OCI-LY3 (cell line): ENCODE data around the gene PLEKHA7.

Experiments
- H2AFZ ChIP-seq: fragments of 200-600, 300-600 bp; shearing (Covaris generic); 2 replicates; pipeline ENCODE4 v1.6.0; 2014; ENCODE audit warnings: antibody characterized with exemption, low read depth, low read length
- H3K27ac ChIP-seq: fragments of 200-600, 300-600 bp; sonication (generic); 2 replicates; pipeline ENCODE4 v1.5.1; 2014; ENCODE audit warnings: mild to moderate bottlenecking, low read length, moderate library complexity, mixed read lengths
- H3K27me3 ChIP-seq: fragments of 200-600, 300-600 bp; sonication (generic); 2 replicates; pipeline ENCODE4 v1.6.1; 2014; ENCODE audit warnings: low read depth, low read length, mixed read lengths
- H3K36me3 ChIP-seq: fragments of 200-600, 300-600 bp; sonication (generic); replicated peaks from 2 replicates; pipeline ENCODE3; 2014; ENCODE audit warnings: low read depth, low read length, mixed read lengths
- H3K4me1 ChIP-seq: fragments of 300-600, 200-600 bp; sonication (generic); 2 replicates; pipeline ENCODE4 v1.6.1; 2014; ENCODE audit warnings: low read length, mixed read lengths
- H3K4me2 ChIP-seq: fragments of 200-600, 300-600 bp; sonication (generic); 2 replicates; pipeline ENCODE4 v1.6.1; 2014; ENCODE audit warnings: low read length, mixed read lengths
- H3K4me3 ChIP-seq: fragments of 300-600, 200-600 bp; sonication (generic); 2 replicates; pipeline ENCODE4 v1.5.1; 2014; ENCODE audit warnings: antibody characterized with exemption, mild to moderate bottlenecking, low read length, moderate library complexity
- H3K79me2 ChIP-seq: fragments of 300-600, 200-600 bp; shearing (Covaris generic); 2 replicates; pipeline ENCODE4 v1.6.1; 2014; ENCODE audit warnings: mild to moderate bottlenecking, low read length, mixed read lengths
- H3K9ac ChIP-seq: fragments of 300-600, 200-600 bp; shearing (Covaris generic); 2 replicates; pipeline ENCODE4 v1.6.0; 2014; ENCODE audit warnings: mild to moderate bottlenecking, low read length, moderate library complexity
- H3K9me3 ChIP-seq: fragments of 200-600, 300-600 bp; shearing (Covaris generic); 2 replicates; pipeline ENCODE4 v1.6.1; 2014; ENCODE audit warnings: low read length, mixed read lengths; ENCODE audit not compliant: insufficient read depth
- H4K20me1 ChIP-seq: fragments of 200-600, 300-600 bp; sonication (generic); 2 replicates; pipeline ENCODE4 v1.6.1; 2016; ENCODE audit warnings: low read length, mixed read lengths; ENCODE audit not compliant: insufficient read depth
- EZH2phosphoT487 ChIP-seq: fragments of 200-600 bp; shearing (Covaris generic); IDR thresholded peaks from 2 replicates; pipeline ENCODE4 v1.6.1; 2018; ENCODE audit warnings: antibody characterized with exemption, mixed run types, low read depth
- TF ChIP-seq, protein P1 (sequence below): fragments of 200-600, 300-600 bp; sonication (generic); IDR thresholded peaks from 2 replicates; pipeline ENCODE4 v1.5.1; 2014; ENCODE audit warnings: antibody characterized with exemption, low read length, low read depth

PLEKHA7 gene

DNA sequence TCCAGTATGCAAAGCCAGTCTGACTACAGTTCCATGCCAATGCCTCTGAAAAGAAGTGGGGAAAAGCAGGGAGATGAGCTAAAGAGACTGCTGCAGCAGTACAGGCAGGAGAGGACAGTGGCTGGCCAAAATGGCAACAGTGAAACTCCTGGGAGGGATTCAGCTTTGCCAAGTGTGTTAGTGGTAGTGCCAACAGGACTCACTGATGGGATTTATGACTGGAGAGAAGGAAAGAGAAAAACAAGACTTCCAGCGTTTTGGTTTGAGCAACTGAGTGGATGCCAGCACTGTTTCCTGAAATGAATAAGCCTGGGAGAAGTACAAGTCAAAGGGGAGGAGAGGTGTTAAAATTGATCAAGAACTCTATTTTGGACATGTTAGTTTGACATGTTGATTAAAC is 80.9 kb downstream of the PLEKHA7 start:
- Histone ChIP-seq H3K4me1 (no peaks in the 10 kb centered on the region), H3K27ac (no peak overlapping the region), H3K36me3 (no peaks in the 10 kb centered on the region), H3K27me3 (peaks cover 60% of the 10 kb centered on the region), H3K79me2 (no peaks in the 10 kb centered on the region), H2AFZ (no peak overlapping the region), H3K4me2 (no peak overlapping the region), H3K4me3 (no peak overlapping the region), H4K20me1 (no peaks in the 10 kb centered on the region), H3K9ac (no peak overlapping the region), H3K9me3 (no peaks in the 10 kb centered on the region)
- no peak for TF ChIP-seq EZH2phosphoT487
- TF ChIP-seq, protein P1, sequence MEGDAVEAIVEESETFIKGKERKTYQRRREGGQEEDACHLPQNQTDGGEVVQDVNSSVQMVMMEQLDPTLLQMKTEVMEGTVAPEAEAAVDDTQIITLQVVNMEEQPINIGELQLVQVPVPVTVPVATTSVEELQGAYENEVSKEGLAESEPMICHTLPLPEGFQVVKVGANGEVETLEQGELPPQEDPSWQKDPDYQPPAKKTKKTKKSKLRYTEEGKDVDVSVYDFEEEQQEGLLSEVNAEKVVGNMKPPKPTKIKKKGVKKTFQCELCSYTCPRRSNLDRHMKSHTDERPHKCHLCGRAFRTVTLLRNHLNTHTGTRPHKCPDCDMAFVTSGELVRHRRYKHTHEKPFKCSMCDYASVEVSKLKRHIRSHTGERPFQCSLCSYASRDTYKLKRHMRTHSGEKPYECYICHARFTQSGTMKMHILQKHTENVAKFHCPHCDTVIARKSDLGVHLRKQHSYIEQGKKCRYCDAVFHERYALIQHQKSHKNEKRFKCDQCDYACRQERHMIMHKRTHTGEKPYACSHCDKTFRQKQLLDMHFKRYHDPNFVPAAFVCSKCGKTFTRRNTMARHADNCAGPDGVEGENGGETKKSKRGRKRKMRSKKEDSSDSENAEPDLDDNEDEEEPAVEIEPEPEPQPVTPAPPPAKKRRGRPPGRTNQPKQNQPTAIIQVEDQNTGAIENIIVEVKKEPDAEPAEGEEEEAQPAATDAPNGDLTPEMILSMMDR: no peak

DNA sequence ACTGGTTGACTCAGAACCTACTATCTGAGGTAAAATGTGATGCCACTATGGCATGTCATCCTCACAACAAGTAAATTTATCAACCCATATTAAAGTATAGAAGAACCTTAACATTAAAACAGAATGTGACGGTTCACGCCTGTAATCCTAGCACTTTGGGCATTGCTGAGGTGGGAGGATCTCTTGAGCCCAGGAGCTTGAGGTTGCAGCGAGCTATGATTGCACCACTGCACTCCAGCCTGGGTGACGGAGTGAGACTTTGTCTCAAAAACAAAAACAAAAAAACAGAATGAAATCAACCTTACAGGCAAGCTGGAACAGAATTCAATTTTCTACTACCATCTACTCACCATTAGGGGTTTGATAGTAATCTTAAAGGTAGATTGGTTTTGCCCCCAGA is 86.2 kb downstream of the PLEKHA7 start:
- Histone ChIP-seq H3K36me3 (no peaks in the 10 kb centered on the region), H3K4me1 (peaks cover 17% of the 10 kb centered on the region), H2AFZ (no peak overlapping the region), H4K20me1 (peaks cover 20% of the 10 kb centered on the region), H3K9ac (no peak overlapping the region), H3K27me3 (peaks cover 66% of the 10 kb centered on the region), H3K4me3 (no peak overlapping the region), H3K79me2 (no peaks in the 10 kb centered on the region), H3K9me3 (no peaks in the 10 kb centered on the region), H3K4me2 (no peak overlapping the region), H3K27ac (no peak overlapping the region)
- no peak for TF ChIP-seq EZH2phosphoT487
- TF ChIP-seq, protein P1: no peak

DNA sequence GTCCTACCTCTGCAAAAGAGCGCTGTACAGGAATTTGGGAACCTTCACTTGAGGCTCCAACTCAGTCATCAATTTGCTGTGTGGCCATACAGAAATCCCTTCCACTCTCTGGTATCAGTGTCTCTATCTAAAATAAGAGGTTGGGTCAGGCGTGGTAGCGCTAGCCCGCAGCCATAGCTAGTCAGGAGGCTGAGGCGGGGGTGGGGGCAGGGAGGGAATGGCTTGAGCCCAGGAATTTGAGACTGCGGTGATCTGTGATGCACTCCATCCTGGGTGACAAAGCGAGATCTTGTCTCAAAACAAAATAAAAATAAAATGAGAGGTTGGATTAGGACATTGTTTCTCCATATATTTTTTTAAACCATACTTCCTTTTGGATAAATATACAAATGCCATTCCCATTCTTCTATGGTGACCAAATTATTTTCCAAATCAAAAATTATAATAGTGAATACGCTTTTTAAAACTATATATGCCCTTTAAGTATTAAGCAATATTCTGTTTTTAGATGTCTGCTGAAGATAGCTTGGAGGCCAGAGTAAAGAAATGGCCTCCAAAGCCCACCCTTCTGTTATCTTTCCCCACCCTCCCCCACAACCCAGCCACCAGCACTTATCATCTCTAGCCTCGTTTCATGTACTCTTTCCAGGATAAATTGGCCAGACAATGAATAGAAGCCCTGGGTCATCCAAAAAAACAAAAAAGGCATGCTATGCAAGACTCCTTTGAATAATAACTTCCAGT is 87.2 kb downstream of the PLEKHA7 start:
- Histone ChIP-seq H3K27ac (no peak overlapping the region), H3K4me1 (peaks cover 17% of the 10 kb centered on the region), H3K4me2 (no peak overlapping the region), H2AFZ (no peak overlapping the region), H3K36me3 (no peaks in the 10 kb centered on the region), H4K20me1 (peaks cover 29% of the 10 kb centered on the region), H3K9me3 (no peaks in the 10 kb centered on the region), H3K79me2 (no peaks in the 10 kb centered on the region), H3K9ac (no peak overlapping the region), H3K4me3 (no peak overlapping the region), H3K27me3 (peaks cover 67% of the 10 kb centered on the region)
- TF ChIP-seq, protein P1: no peak
- no peak for TF ChIP-seq EZH2phosphoT487

DNA sequence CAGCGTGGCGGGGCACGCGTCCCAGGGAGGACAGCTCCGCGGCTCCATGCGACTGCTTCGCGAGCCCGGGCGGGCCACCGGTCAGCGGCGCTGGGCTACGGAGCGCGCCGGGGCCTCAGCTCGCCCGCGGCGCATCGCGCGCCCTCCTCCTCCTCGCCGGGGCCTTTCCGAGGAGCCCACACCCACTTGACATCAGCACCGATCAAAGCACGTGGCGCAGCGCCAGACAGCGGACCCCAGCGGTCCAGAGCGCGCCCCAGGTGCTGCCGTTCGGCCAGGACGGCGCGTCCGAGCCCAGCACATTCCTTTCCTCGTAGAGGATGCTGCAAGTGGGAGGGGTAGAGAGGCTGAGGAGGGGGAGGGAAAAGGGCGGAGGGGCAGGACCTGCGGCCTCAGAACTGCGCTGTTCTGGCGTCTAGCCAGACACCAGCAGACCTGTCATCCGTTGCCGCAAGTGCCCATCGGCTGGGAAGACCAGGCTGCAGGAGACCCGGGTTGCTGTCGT is 88.6 kb downstream of the PLEKHA7 start:
- Histone ChIP-seq H3K4me3 (no peak overlapping the region), H3K79me2 (no peaks in the 10 kb centered on the region), H4K20me1 (peaks cover 34% of the 10 kb centered on the region), H3K9ac (no peak overlapping the region), H3K27me3 (peaks cover 77% of the 10 kb centered on the region), H2AFZ (no peak overlapping the region), H3K4me1 (peaks cover 17% of the 10 kb centered on the region), H3K4me2 (no peak overlapping the region), H3K9me3 (no peaks in the 10 kb centered on the region), H3K36me3 (no peaks in the 10 kb centered on the region), H3K27ac (no peak overlapping the region)
- TF ChIP-seq EZH2phosphoT487: no peak
- TF ChIP-seq, protein P1: no peak
